WTC11 (cell line): Measurements from ENCODE around the gene SESTD1.

Experiments used
- ATF2 ChIP-seq: sonication (generic); formaldehyde crosslinking; IDR thresholded peaks from 2 replicates; pipeline ENCODE4 v1.8.1; 2022; ENCODE audit warnings: low read depth, missing genetic modification reagents, borderline replicate concordance
- FOXK1 ChIP-seq: sonication (generic); formaldehyde crosslinking; IDR thresholded peaks from 2 replicates; pipeline ENCODE4 v1.8.0; 2022; ENCODE audit warnings: mild to moderate bottlenecking, moderate library complexity, missing genetic modification reagents

- no peak for TF ChIP-seq FOXK1
- no peak for TF ChIP-seq ATF2 (CRISPR knock-in tag)
Measured at GRCh38 chr2:179253226-179253625, 11.4 kb downstream of the SESTD1 start.
